B cell (primary cell): ENCODE data around the gene GTF3C5. TPM values are rescaled to one million over a fixed set of nuclear protein-coding genes. Genes with fewer than 3 reads are reported as not detected.

Experiments
- ATAC-seq: fragments of 200-7000 bp; cut with Tn5 transposase; one replicate; pipeline ENCODE4 v1.10.0; 2021; ENCODE audit warnings: low read depth, mild to moderate bottlenecking, moderate number of reproducible peaks, moderate library complexity
- CTCF ChIA-PET: fragments of 350-600 bp; sonication (Branson Sonifier 250); formaldehyde crosslinking; loops from one replicate; lab custom pipeline; 2021; ENCODE audit warnings: antibody characterized with exemption, inconsistent platforms; lab: Charles Lee
- POLR2A ChIA-PET: fragments of 350-600 bp; sonication (Branson Sonifier 250); formaldehyde crosslinking; loops from one replicate; lab custom pipeline; 2021; ENCODE audit warnings: antibody characterized with exemption; lab: Charles Lee
- DNase-seq: peaks from one replicate; pipeline ENCODE4 v3.0.0; 2013
- H2AFZ ChIP-seq: 2 replicates; pipeline ENCODE4 v1.6.1; 2012; ENCODE audit warnings: mild to moderate bottlenecking, low read depth, low read length; ENCODE audit not compliant: insufficient read depth, poor library complexity, severe bottlenecking
- H3K27ac ChIP-seq, 2 donors: 1 replicate in 1 of 2; 2 replicates in 1 of 2; pipeline ENCODE4 v1.5.1; 2012 to 2013; ENCODE audit warnings: low read length in 2 of 2, mild to moderate bottlenecking in 2 of 2, moderate library complexity in 1 of 2
- H3K27me3 ChIP-seq, 4 experiments: fragments of 200-600 bp in 1 of 4; sonication (generic) in 1 of 4; replicated peaks in 1 of 4; 1 replicate in 2 of 4; 2 replicates in 2 of 4; pipeline versions ENCODE4 v1.6.1 to v1.7.0; 2013 to 2016; ENCODE audit warnings: low read length in 3 of 4, mild to moderate bottlenecking in 2 of 4, mixed read lengths in 1 of 4, moderate library complexity in 1 of 4; ENCODE audit not compliant: insufficient read depth in 4 of 4, control insufficient read depth in 3 of 4; ENCODE audit errors: control extremely low read depth in 1 of 4
- H3K36me3 ChIP-seq, 2 experiments: replicated peaks in 1 of 2; 1 replicate in 1 of 2; 2 replicates in 1 of 2; pipeline versions ENCODE4 v1.6.1 to v1.7.1; 2013; ENCODE audit warnings: low read length in 1 of 2; ENCODE audit not compliant: insufficient read depth in 2 of 2, control insufficient read depth in 1 of 2; ENCODE audit errors: control extremely low read depth in 1 of 2, extremely low read depth in 1 of 2
- H3K4me1 ChIP-seq, 2 donors: fragments of 200-600 bp in 1 of 2; sonication (generic) in 1 of 2; 1 replicate in 1 of 2; 2 replicates in 1 of 2; pipeline versions ENCODE4 v1.5.1 to v1.6.1; 2013 to 2017; ENCODE audit warnings: low read length in 2 of 2; ENCODE audit not compliant: control insufficient read depth in 2 of 2, insufficient read depth in 2 of 2
- H3K4me2 ChIP-seq: replicated peaks from 2 replicates; pipeline ENCODE3; 2012; ENCODE audit warnings: mild to moderate bottlenecking, low read depth, low read length; ENCODE audit not compliant: poor library complexity, severe bottlenecking
- H3K4me3 ChIP-seq, 5 experiments: fragments of 200-600 bp in 1 of 5; sonication (generic) in 1 of 5; 1 replicate in 3 of 5; 2 replicates in 2 of 5; pipeline versions ENCODE4 v1.5.1 to v1.7.0; 2011 to 2016; ENCODE audit warnings: low read length in 4 of 5, mild to moderate bottlenecking in 4 of 5, low read depth in 2 of 5, control low read depth in 1 of 5, moderate library complexity in 1 of 5; ENCODE audit not compliant: insufficient read depth in 1 of 5; ENCODE audit errors: control extremely low read depth in 1 of 5, extremely low read depth in 1 of 5
- H3K79me2 ChIP-seq: fragments of 200-600 bp; sonication (generic); one replicate; pipeline ENCODE4 v1.6.0; 2016; ENCODE audit warnings: low read length; ENCODE audit not compliant: control insufficient read depth, insufficient read depth
- H3K9ac ChIP-seq: fragments of 200-600 bp; sonication (generic); 2 replicates; pipeline ENCODE4 v1.6.1; 2017; ENCODE audit warnings: mild to moderate bottlenecking, low read length, moderate library complexity
- H3K9me3 ChIP-seq, 3 donors: one replicate each; pipeline versions ENCODE4 v1.6.1 to v1.7.1; 2013; ENCODE audit warnings: low read length in 2 of 3; ENCODE audit not compliant: control insufficient read depth in 2 of 3, insufficient read depth in 1 of 3; ENCODE audit errors: control extremely low read depth in 1 of 3
- H4K20me1 ChIP-seq: 2 replicates; pipeline ENCODE4 v1.6.0; 2012; ENCODE audit warnings: mild to moderate bottlenecking, low read length; ENCODE audit not compliant: insufficient read depth, control insufficient read depth, poor library complexity, severe bottlenecking
- H3K27ac Mint-ChIP-seq: one replicate; pipeline ENCODE4 v1.8.0; 2021; ENCODE audit warnings: mixed read lengths
- H3K27me3 Mint-ChIP-seq: one replicate; pipeline ENCODE4 v1.8.0; 2021; ENCODE audit warnings: mixed read lengths
- H3K4me1 Mint-ChIP-seq: one replicate; pipeline ENCODE4 v1.8.0; 2021; ENCODE audit warnings: mixed read lengths
- H3K4me3 Mint-ChIP-seq: one replicate; pipeline ENCODE4 v1.8.0; 2021; ENCODE audit warnings: mixed read lengths
- H3K9me3 Mint-ChIP-seq: one replicate; pipeline ENCODE4 v1.8.0; 2022; ENCODE audit warnings: mixed read lengths; ENCODE audit not compliant: insufficient read depth
- CTCF ChIP-seq: fragments of 200-600 bp; IDR thresholded peaks from one replicate; pipeline ENCODE4 v1.8.0; 2022; ENCODE audit warnings: antibody characterized with exemption, mild to moderate bottlenecking
- EZH2 ChIP-seq: IDR thresholded peaks from 2 replicates; pipeline ENCODE4 v1.6.1; 2012; ENCODE audit warnings: borderline replicate concordance, low read depth, mild to moderate bottlenecking, moderate library complexity, low read length; ENCODE audit not compliant: insufficient read depth, poor library complexity, severe bottlenecking
- WGBS: methylation state at CpG from one replicate; pipeline ENCODE4 v1.1.5; 2013; ENCODE audit warnings: missing lambda C conversion rate; ENCODE audit not compliant: insufficient coverage; 5-methylcytosine and 5-hydroxymethylcytosine counted together
- intact Hi-C: fragments of 100-400 bp; cut with micrococcal nuclease; formaldehyde crosslinking; loops from one replicate; pipeline ENCODE4 v1.10.0; 2022
- polyA plus RNA-seq: library from polyadenylated mRNA; depleted of rRNA; stranded (reverse); fragments of >200 nt; gene quantifications from 2 replicates; pipeline ENCODE4 v1.2.3, GENCODE V29; 2012
- total RNA-seq, 2 donors: library from RNA; stranded (reverse); fragments of 120-200 nt in 1 of 2; gene quantifications; 1 replicate in 1 of 2; 2 replicates in 1 of 2; pipeline versions ENCODE4 v1.2.3 to v1.2.4, GENCODE V29; 2013 to 2022

GTF3C5 gene
- total and polyA plus RNA-seq, 2 donors (not counting 1 experiment from before 2014, with no cell fraction given) = 80.5 to 91.2 TPM

GRCh38 chr9:133054966-133055365, 24.2 kb downstream of the GTF3C5 start:
- Histone ChIP-seq H3K4me1 (peaks cover 6 to 23% of the 10 kb centered on the region in 2 donors), H3K9ac (no peak overlapping the region), H3K27me3 (no peaks in the 10 kb centered on the region), H3K27ac (no peak overlapping the region), H3K36me3 (peaks cover 0 to 60% of the 10 kb centered on the region in 2 experiments), H3K9me3 (no peaks in the 10 kb centered on the region), H3K79me2 (no peaks in the 10 kb centered on the region), H2AFZ (no peak overlapping the region), H4K20me1 (peaks cover 4% of the 10 kb centered on the region), H3K4me2 (no peak overlapping the region), H3K4me3 (no peak overlapping the region)
- H3K4me3 Mint-ChIP-seq = no peak overlapping the region
- H3K27me3 Mint-ChIP-seq = no peaks in the 10 kb centered on the region
- ATAC-seq = no peak
- intact Hi-C loops = no loop called here
- no peaks in the 10 kb centered on the region for H3K9me3 Mint-ChIP-seq
- H3K27ac Mint-ChIP-seq = no peak overlapping the region
- no peak for DNase-seq
- CTCF ChIA-PET = no interaction called here
- POLR2A ChIA-PET = no interaction called here
- TF ChIP-seq EZH2 = no peak
- TF ChIP-seq CTCF = no peak
- WGBS = 97% methylated on average over 16 of the region's 16 CpGs
- peaks cover 17% of the 10 kb centered on the region for H3K4me1 Mint-ChIP-seq

GRCh38 chr9:133055788-133056420, 25.1 kb downstream of the GTF3C5 start:
- Mint-ChIP-seq H3K27me3 (no peaks in the 10 kb centered on the region), H3K27ac (no peak overlapping the region), H3K4me1 (peaks cover 19% of the 10 kb centered on the region), H3K9me3 (no peaks in the 10 kb centered on the region), H3K4me3 (no peak overlapping the region)
- peaks cover 0 to 51% of the 10 kb centered on the region in 2 experiments for H3K36me3 ChIP-seq
- H3K4me3 ChIP-seq = no peak overlapping the region
- CTCF ChIA-PET = no interaction called here
- 95% methylated on average over 17 of the region's 17 CpGs for WGBS
- H3K27me3 ChIP-seq = no peaks in the 10 kb centered on the region
- DNase-seq = no peak
- ATAC-seq = no peak
- intact Hi-C loops = no loop called here
- no peaks in the 10 kb centered on the region for H3K79me2 ChIP-seq
- peaks cover 9 to 28% of the 10 kb centered on the region in 2 donors for H3K4me1 ChIP-seq
- H3K9ac ChIP-seq = no peak overlapping the region
- TF ChIP-seq CTCF (no peak), EZH2 (no peak)
- POLR2A ChIA-PET = no interaction called here
- no peak overlapping the region for H3K4me2 ChIP-seq
- H3K27ac ChIP-seq = no peak overlapping the region
- H4K20me1 ChIP-seq = no peaks in the 10 kb centered on the region
- H2AFZ ChIP-seq = no peak overlapping the region
- no peaks in the 10 kb centered on the region for H3K9me3 ChIP-seq
